ENCODE data around the gene RGMB. TPM values are rescaled to one million over a fixed set of nuclear protein-coding genes. Genes with fewer than 3 reads are reported as not detected.

RGMB gene
- total RNA-seq, 1 experiment from 2014 or later, result 19.3 TPM

GRCh38 chr5:98735806-98736507 is 37.5 kb upstream of the RGMB start:
- H3K9me3 Mint-ChIP-seq, result peaks cover 17 to 29% of the 10 kb centered on the region in 2 experiments
- TF ChIP-seq CTCF (conservative IDR thresholded peaks at IDR 0.05), result no peak

More at GRCh38 chr5:98735806-98736507, 37.5 kb upstream of the RGMB start:
- Histone ChIP-seq H3K9ac (ENCODE audit: extremely low read depth, insufficient read length, low read length) (no peak overlapping the region), H3K4ac (ENCODE audit: low read depth, low read length) (no peak overlapping the region), H4K5ac (ENCODE audit: insufficient read length, low read depth, low read length) (no peak overlapping the region), H3K27me3 (ENCODE audit: insufficient read depth, low read length) (no peaks in the 10 kb centered on the region), H3K27ac (ENCODE audit: insufficient read length, low read depth, low read length) (no peak overlapping the region), H2BK15ac (ENCODE audit: low read depth, low read length) (no peak overlapping the region), H4K91ac (ENCODE audit: insufficient read length, low read depth, low read length) (no peak overlapping the region), H3K9me3 (ENCODE audit: control insufficient read depth, low read depth, low read length) (no peaks in the 10 kb centered on the region), H4K20me1 (ENCODE audit: control insufficient read depth, insufficient read depth, insufficient read length) (no peaks in the 10 kb centered on the region), H2AFZ (ENCODE audit: low read length) (no peak overlapping the region), H3K23ac (ENCODE audit: insufficient read length, low read depth, low read length) (no peak overlapping the region), H3K14ac (ENCODE audit: insufficient read depth, low read length) (no peak overlapping the region), H3K4me1 (ENCODE audit: insufficient read depth, low read length) (no peaks in the 10 kb centered on the region), H2BK5ac (ENCODE audit: insufficient read length, low read length) (no peak overlapping the region), H3T11ph (ENCODE audit: low read length) (no peak overlapping the region), H3K4me2 (ENCODE audit: insufficient read depth, insufficient read length, low read length) (no peak overlapping the region), H4K8ac (replicated peaks; ENCODE audit: insufficient read length, low read depth, low read length) (no peak overlapping the region), H3K56ac (ENCODE audit: insufficient read length, low read depth, low read length) (no peak overlapping the region), H2BK120ac (ENCODE audit: low read depth, low read length, poor library complexity, severe bottlenecking) (no peak overlapping the region), H3K23me2 (ENCODE audit: insufficient read length, low read depth, low read length, poor library complexity, severe bottlenecking) (no peaks in the 10 kb centered on the region), H3K79me2 (ENCODE audit: insufficient read depth, low read length) (no peaks in the 10 kb centered on the region), H3K18ac (ENCODE audit: insufficient read length, low read depth, low read length) (no peak overlapping the region), H2AK5ac (ENCODE audit: insufficient read length, low read length) (no peak overlapping the region), H2BK20ac (ENCODE audit: low read depth, low read length, poor library complexity, severe bottlenecking) (no peak overlapping the region), H3K79me1 (ENCODE audit: insufficient read depth, low read depth, low read length, poor library complexity, severe bottlenecking) (no peaks in the 10 kb centered on the region), H2BK12ac (ENCODE audit: insufficient read length, low read depth, low read length) (no peak overlapping the region)
- Mint-ChIP-seq H3K27ac (no peak overlapping the region), H3K4me3 (no peak overlapping the region), H3K36me3 (ENCODE audit: insufficient read depth in 1 of 3, low read depth in 3 of 3) (peaks cover 10 to 36% (median 10%) of the 10 kb centered on the region in 3 experiments; a peak in 6 of 7 replicates), H3K4me1 (no peaks in the 10 kb centered on the region), H3K27me3 (ENCODE audit: low read depth) (no peaks in the 10 kb centered on the region)
- WGBS (ENCODE audit: extremely low coverage, insufficient read length, low lambda C conversion rate), result no CpG with 5 or more reads among the region's 1 CpG
- DNase-seq, result no peak
